Loucy (cell line): ENCODE data around the gene SOAT2.

Experiments
- CTCF ChIP-seq: fragments of 200-600 bp; sonication (generic); conservative IDR thresholded peaks from 2 replicates; pipeline ENCODE4 v1.5.1; 2014; ENCODE audit warnings: mild to moderate bottlenecking, antibody characterized with exemption, low read length
- EZH2phosphoT487 ChIP-seq: fragments of 200-600 bp; IDR thresholded peaks from 2 replicates; pipeline ENCODE4 v1.6.1; 2018; ENCODE audit warnings: antibody characterized with exemption, mild to moderate bottlenecking, moderate library complexity, borderline replicate concordance

GRCh38 chr12:53173085-53173715 is 69.9 kb downstream of the SOAT2 start:
- TF ChIP-seq CTCF (no peak), EZH2phosphoT487 (no peak)
